Panc1 (cell line): ENCODE measurements around the gene KRT34. TPM values are rescaled to one million over a fixed set of nuclear protein-coding genes. Genes with fewer than 3 reads are reported as not detected.
"Not testable (repeated sequence)": the region's sequence is repeated elsewhere in the genome, so short reads cannot be mapped to it uniquely, and the experiment has no call there.

Experiments used
- ATAC-seq: fragments of 200-7000 bp; cut with Tn5 transposase; 2 replicates; pipeline ENCODE4 v1.9.1; 2020; ENCODE audit warnings: mild to moderate bottlenecking, moderate library complexity
- Bru-seq: library from RNA; stranded (reverse); fragments of 400-500 nt; gene quantifications from one replicate; lab custom pipeline; 2021; lab: Mats Ljungman, UMichigan
- BruChase-seq, 2 experiments: library from RNA; stranded (reverse); fragments of 400-500 nt; gene quantifications; one replicate each; lab custom pipeline; 2021; lab: Mats Ljungman, UMichigan
- BruUV-seq: library from RNA; stranded (reverse); fragments of 400-500 nt; replicated peaks from 2 replicates; lab custom pipeline; 2021; lab: Mats Ljungman, UMichigan
- CTCF ChIA-PET: fragments of 300-600 bp; sonication (Branson Sonifier 250); formaldehyde crosslinking; loops from one replicate; lab custom pipeline; 2022; ENCODE audit warnings: antibody characterized with exemption; lab: Charles Lee
- POLR2A ChIA-PET: fragments of 300-600 bp; sonication (Branson Sonifier 250); formaldehyde crosslinking; loops from one replicate; lab custom pipeline; 2022; ENCODE audit warnings: antibody characterized with exemption; lab: Charles Lee
- DNase-seq: peaks from one replicate; pipeline ENCODE4 v3.0.0-alpha.2; 2010; ENCODE audit warnings: low read depth, low spot score
- H3K27ac ChIP-seq: 2 replicates; pipeline ENCODE4 v1.5.1; 2011; ENCODE audit warnings: mild to moderate bottlenecking, low read length, inconsistent platforms
- H3K27me3 ChIP-seq: fragments of 200-500 bp; sonication (Bioruptor generic); 2 replicates; pipeline ENCODE4 v1.6.0; 2014; ENCODE audit warnings: low read length, inconsistent platforms; ENCODE audit not compliant: control insufficient read depth, insufficient read depth
- H3K36me3 ChIP-seq: fragments of 200-500 bp; sonication (Bioruptor generic); 2 replicates; pipeline ENCODE4 v1.5.1; 2014; ENCODE audit warnings: inconsistent platforms, mild to moderate bottlenecking, low read length, moderate library complexity; ENCODE audit not compliant: control insufficient read depth, insufficient read depth
- H3K4me1 ChIP-seq: 2 replicates; pipeline ENCODE4 v1.5.1; 2011; ENCODE audit warnings: inconsistent platforms, mild to moderate bottlenecking, low read length, moderate library complexity; ENCODE audit not compliant: control insufficient read depth, insufficient read depth
- H3K4me3 ChIP-seq, 2 experiments: 2 replicates each; pipeline ENCODE4 v1.5.1; 2011 to 2012; ENCODE audit warnings: low read depth in 2 of 2, low read length in 2 of 2, mild to moderate bottlenecking in 2 of 2, inconsistent platforms in 1 of 2, moderate library complexity in 1 of 2
- H3K9me3 ChIP-seq: fragments of 200-500 bp; sonication (Bioruptor generic); 2 replicates; pipeline ENCODE4 v1.5.1; 2014; ENCODE audit warnings: low read depth, mild to moderate bottlenecking, inconsistent platforms, low read length, moderate library complexity; ENCODE audit not compliant: control insufficient read depth, insufficient read depth
- POLR2AphosphoS5 ChIP-seq: IDR thresholded peaks from 2 replicates; pipeline ENCODE4 v1.6.1; 2012; ENCODE audit warnings: mild to moderate bottlenecking, low read depth, low read length, moderate library complexity
- REST ChIP-seq, 2 experiments: IDR thresholded peaks; 2 replicates each; pipeline ENCODE4 v1.6.1; 2011 to 2012; ENCODE audit warnings: low read depth in 2 of 2, control low read depth in 1 of 2, low read length in 1 of 2, mild to moderate bottlenecking in 1 of 2, moderate library complexity in 1 of 2; ENCODE audit not compliant: insufficient read depth in 1 of 2
- SIN3A ChIP-seq: IDR thresholded peaks from 2 replicates; pipeline ENCODE4 v1.6.1; 2012; ENCODE audit warnings: low read depth, mild to moderate bottlenecking, low read length, moderate library complexity, borderline replicate concordance; ENCODE audit not compliant: insufficient read depth
- TCF7L2 ChIP-seq: IDR thresholded peaks from 2 replicates; pipeline ENCODE4 v1.6.1; 2011; ENCODE audit warnings: mild to moderate bottlenecking, low read depth, low read length, inconsistent platforms
- in situ Hi-C: cut with HindIII; loops from 2 replicates; pipeline ENCODE4 v1.10.0; 2016; ENCODE audit warnings: low sequenced_read_pairs, low pct_unique_long_range_greater_than_20kb
- intact Hi-C: fragments of 100-400 bp; cut with micrococcal nuclease; formaldehyde crosslinking; loops from one replicate; pipeline ENCODE4 v1.10.0; 2022; ENCODE audit not compliant: unreplicated experiment
- long read RNA-seq: library from polyadenylated mRNA; unstranded; transcript quantifications from one replicate; pipeline ENCODE4 v2.0.0, GENCODE V29; 2021; ENCODE audit not compliant: unreplicated experiment
- polyA plus RNA-seq: library from polyadenylated mRNA; unstranded; fragments of >200 nt; gene quantifications from one replicate; pipeline ENCODE4 v1.2.1, GENCODE V29; 2012; ENCODE audit warnings: missing spikeins; ENCODE audit not compliant: insufficient read length
- total RNA-seq: library from RNA; stranded (reverse); gene quantifications from one replicate; pipeline ENCODE4 v1.2.1, GENCODE V29; 2021; ENCODE audit not compliant: unreplicated experiment
- TF ChIP-seq, protein P1 (sequence below): fragments of 450-650 bp; IDR thresholded peaks from 2 replicates; pipeline ENCODE4 v1.5.1; 2017; ENCODE audit warnings: mild to moderate bottlenecking

The KRT34 gene
- total RNA-seq = not detected
- not detected for polyA plus RNA-seq
- Bru-seq, nascent RNA = not detected
- BruChase-seq, experiment 1, labeled RNA remaining after a 2-hour chase = not detected
- percentile 13 among the genes with signal in this experiment for BruChase-seq, experiment 2, labeled RNA remaining after a 6-hour chase
- long read RNA-seq = 0 reads

GRCh38 chr17:41381943-41382342 is at the start of gene KRT34:
TSS of gene KRT34 (minus strand) at chr17:41382306. CDS start at chr17:41382246, 60 bp downstream.
- CTCF ChIA-PET, ATAC-seq, H3K4me3 ChIP-seq, H3K27ac ChIP-seq, H3K36me3 ChIP-seq, BruUV-seq, H3K9me3 ChIP-seq, POLR2A ChIA-PET, H3K27me3 ChIP-seq, DNase-seq, H3K4me1 ChIP-seq, in situ Hi-C loops: not testable (repeated sequence)
- intact Hi-C loops = loop anchor here (10.0 kb wide), 1 partner anchor 63 kb away; the partner anchor contains the start of gene KRT38

DNA sequence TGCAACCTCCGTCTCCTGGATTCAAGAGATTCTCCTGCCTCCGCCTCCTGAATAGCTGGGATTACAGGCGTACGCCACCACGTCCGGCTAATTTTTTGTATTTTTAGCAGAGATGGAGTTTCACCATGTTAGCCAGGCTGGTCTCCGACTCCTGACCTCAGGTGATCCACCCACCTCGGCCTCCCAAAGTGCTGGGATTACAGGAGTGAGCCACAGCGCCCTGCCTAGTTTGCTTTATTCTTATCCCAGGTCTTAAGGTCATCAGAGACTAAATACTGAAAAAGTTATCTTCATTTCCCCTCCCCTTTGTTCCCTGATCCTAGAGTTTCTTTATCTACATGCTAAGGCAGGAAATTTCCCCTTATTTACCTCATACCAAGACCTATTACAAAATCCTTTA is 48.3 kb upstream of the KRT34 start:
- H3K4me1 ChIP-seq, DNase-seq, in situ Hi-C loops, H3K27ac ChIP-seq, H3K27me3 ChIP-seq, ATAC-seq, BruUV-seq, POLR2A ChIA-PET, H3K36me3 ChIP-seq, H3K9me3 ChIP-seq, H3K4me3 ChIP-seq, intact Hi-C loops, CTCF ChIA-PET: not testable (repeated sequence)

- Histone ChIP-seq H3K27me3 (no peaks in the 10 kb centered on the region), H3K4me3 (no peak overlapping the region), H3K9me3 (no peaks in the 10 kb centered on the region), H3K4me1 (peaks cover 3% of the 10 kb centered on the region; the same call in 1 of the 2 replicates), H3K27ac (no peak overlapping the region), H3K36me3 (no peaks in the 10 kb centered on the region)
- TF ChIP-seq POLR2AphosphoS5 (no peak), REST (IDR thresholded peaks at IDR 0.05; ENCODE audit: insufficient read depth in 1 of 2, low read depth in 2 of 2, low read length in 1 of 2) (no peak), SIN3A (no peak), TCF7L2 (no peak)
- TF ChIP-seq, protein P1, sequence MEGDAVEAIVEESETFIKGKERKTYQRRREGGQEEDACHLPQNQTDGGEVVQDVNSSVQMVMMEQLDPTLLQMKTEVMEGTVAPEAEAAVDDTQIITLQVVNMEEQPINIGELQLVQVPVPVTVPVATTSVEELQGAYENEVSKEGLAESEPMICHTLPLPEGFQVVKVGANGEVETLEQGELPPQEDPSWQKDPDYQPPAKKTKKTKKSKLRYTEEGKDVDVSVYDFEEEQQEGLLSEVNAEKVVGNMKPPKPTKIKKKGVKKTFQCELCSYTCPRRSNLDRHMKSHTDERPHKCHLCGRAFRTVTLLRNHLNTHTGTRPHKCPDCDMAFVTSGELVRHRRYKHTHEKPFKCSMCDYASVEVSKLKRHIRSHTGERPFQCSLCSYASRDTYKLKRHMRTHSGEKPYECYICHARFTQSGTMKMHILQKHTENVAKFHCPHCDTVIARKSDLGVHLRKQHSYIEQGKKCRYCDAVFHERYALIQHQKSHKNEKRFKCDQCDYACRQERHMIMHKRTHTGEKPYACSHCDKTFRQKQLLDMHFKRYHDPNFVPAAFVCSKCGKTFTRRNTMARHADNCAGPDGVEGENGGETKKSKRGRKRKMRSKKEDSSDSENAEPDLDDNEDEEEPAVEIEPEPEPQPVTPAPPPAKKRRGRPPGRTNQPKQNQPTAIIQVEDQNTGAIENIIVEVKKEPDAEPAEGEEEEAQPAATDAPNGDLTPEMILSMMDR = no peak
- ATAC-seq = no peak
- CTCF ChIA-PET = no interaction called here
- no peak for DNase-seq
- no TSS peak for BruUV-seq
- POLR2A ChIA-PET = no interaction called here
- intact Hi-C loops = no loop called here
- in situ Hi-C loops = no loop called here
Observed at GRCh38 chr17:41429667-41430066, 47.6 kb upstream of the KRT34 start.
